ENCODE data around the gene CD207.

DNA sequence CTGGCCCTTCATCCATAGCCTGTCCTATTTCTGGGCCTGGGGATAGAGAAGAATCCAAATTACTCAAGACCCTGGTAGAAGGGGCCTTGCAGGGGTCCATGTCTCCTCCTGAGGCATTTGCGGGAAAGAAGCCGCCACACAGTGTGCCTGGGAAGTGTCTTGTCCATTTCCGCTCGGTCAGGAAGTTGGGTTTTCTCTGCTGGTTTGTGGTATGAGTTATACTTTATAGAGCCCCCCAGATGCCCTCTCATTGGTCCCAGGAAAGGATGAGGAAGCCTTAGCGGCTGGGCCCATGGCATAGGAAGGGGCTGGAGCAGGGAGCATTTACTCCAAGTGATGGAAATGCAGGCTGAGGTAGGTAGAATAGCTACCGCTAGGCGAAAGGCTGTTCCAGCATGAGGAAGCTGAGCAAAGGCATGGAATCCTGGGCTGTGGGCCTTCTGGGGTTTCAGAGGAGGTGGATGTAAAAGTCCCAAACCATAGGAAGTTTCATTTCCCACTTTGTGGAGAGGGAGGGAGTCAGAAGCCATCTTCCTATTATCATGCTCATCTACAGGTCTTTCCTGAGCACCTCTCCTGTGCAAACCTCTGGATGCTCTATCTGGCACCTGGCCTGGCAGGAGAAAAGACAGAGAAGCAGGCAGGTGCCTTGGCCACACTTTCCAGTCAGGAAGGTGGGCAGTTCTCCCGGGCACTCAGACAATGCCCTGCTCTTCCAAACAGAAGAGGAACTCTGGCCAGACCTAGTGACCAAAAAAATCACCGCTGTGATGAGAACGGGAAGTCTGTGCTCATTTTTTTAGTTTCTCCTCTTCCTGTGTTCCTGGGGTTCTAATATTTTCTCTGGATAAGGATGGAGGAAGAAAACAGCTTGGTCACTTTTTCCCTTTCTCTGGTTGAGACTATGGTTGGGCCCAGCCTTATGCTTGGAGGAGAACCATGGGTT, 2.6 kb upstream of the CD207 start:
- TF ChIP-seq, protein P1, sequence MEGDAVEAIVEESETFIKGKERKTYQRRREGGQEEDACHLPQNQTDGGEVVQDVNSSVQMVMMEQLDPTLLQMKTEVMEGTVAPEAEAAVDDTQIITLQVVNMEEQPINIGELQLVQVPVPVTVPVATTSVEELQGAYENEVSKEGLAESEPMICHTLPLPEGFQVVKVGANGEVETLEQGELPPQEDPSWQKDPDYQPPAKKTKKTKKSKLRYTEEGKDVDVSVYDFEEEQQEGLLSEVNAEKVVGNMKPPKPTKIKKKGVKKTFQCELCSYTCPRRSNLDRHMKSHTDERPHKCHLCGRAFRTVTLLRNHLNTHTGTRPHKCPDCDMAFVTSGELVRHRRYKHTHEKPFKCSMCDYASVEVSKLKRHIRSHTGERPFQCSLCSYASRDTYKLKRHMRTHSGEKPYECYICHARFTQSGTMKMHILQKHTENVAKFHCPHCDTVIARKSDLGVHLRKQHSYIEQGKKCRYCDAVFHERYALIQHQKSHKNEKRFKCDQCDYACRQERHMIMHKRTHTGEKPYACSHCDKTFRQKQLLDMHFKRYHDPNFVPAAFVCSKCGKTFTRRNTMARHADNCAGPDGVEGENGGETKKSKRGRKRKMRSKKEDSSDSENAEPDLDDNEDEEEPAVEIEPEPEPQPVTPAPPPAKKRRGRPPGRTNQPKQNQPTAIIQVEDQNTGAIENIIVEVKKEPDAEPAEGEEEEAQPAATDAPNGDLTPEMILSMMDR (IDR thresholded peaks at IDR 0.05): no peak
- TF ChIP-seq POLR2A (IDR thresholded peaks at IDR 0.05): no peak
